ENCODE data around the gene POM121L2. TPM values are rescaled to one million over a fixed set of nuclear protein-coding genes. Genes with fewer than 3 reads are reported as not detected.

POM121L2 gene
- total RNA-seq, 1 experiment from 2014 or later, result not detected

DNA sequence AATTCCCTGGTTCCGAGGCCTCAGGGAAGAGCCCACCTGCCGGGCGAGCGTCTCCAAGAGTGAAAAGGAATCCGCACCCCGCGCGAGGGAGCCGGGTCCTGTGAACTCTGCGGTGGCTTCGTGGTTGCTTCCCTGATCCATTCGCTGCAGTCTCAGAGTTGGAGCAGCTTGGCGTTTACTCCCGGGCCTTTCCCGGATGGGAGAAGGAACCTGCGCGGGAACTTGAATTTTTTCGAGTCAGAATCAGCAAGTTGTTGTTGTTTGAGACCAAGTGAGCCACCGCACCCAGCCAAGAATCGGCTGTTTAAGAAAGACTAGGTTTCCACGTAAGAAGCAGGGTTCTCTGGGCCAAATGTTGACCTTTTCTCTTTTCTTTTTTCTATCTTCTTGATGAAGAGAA is 51.7 kb downstream of the POM121L2 start:
- no peak for DNase-seq (ENCODE audit: low read depth)

Other genes starting within 250 kb of the POM121L2 start
- not detected in 2 replicates for gene PRSS16, start 64.6 kb downstream of the POM121L2 start, total RNA-seq (2014; rRNA removed)
- gene ZNF391, start 76.5 kb upstream of the POM121L2 start, total RNA-seq (2014; rRNA removed), result 0.57 and 1.3 TPM in 2 replicates
- 11.5 and 15.7 TPM in 2 replicates for gene ZNF184, start 160.8 kb upstream of the POM121L2 start, total RNA-seq (2014; rRNA removed)

Data from LHCN-M2 (cell line).